ENCODE measurements around the gene HABP4.
A peak's percentile ranks its signal among the peaks of the same experiment; 100 is the strongest.

The HABP4 gene

DNA sequence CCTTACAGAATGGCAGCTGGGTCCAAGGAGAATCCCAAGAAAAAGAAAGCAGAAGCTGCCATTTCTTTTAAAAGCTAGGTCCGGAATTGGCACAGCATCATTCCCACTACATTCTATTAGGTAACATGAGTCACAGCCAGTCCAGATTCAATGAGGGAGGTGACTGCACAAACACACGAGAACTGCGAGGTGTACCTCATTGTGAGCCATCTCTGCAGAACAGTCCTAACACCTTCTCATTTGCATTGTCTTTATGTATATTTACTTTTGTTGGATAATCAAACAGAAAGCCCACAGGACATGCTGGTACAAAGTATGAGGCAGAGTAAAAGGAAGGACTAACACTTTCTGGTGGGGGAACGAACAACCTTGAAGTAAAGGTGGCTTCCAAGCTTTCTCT is 14.6 kb upstream of the HABP4 start:
- DNase-seq: no peak

DNA sequence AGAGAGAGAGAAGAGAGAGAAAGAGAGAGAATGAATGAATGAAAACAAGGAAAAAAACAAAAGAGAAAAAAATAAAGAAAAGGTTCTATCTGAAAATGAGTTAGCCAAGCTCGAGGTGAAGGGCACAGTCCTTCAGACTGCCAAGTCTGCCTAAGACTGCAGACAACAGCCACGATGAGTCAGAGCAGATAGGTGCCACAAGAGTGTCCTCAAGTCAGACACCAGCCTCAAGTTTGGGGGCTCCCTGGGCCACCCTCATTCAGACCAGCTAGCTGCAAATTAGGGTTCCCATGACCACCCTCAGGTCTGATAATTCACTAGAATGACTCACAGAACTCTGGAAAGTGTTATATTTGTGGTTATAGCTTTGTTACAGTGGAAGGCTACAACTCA is 13.9 kb upstream of the HABP4 start:
- DNase-seq: no peak

DNA sequence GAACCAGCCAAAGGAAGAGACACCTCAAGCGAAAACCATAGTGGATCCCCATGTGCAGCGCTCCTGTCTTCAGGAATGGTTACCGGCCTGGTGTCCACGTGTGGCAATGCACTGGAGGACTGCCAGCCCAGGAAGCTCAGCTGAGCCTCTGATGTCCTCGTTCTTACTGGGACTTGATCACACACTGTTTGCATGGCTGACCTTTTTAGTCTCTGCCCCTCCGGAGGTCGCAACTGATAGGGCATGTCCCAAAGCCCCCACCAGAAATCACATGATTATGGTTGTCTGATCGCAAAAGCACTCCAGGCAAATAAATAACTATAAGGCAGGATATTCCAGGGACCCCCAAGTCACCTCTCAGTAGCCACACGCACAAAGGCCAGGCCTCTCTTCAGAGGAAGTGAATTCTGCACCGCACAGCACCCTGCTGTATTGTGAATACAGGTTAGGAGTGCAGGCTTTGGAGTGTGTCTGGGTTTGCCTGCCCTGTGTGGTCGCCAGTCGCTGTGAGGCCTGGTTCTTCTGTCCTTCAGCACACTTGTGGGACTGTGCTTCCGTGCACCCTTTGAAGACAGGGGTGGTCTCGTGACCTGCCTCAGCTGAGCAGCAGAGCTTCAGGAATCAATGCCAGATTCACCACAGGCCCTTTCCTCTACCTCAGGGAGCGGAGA is 13.4 kb upstream of the HABP4 start:
- DNase-seq: no peak

DNA sequence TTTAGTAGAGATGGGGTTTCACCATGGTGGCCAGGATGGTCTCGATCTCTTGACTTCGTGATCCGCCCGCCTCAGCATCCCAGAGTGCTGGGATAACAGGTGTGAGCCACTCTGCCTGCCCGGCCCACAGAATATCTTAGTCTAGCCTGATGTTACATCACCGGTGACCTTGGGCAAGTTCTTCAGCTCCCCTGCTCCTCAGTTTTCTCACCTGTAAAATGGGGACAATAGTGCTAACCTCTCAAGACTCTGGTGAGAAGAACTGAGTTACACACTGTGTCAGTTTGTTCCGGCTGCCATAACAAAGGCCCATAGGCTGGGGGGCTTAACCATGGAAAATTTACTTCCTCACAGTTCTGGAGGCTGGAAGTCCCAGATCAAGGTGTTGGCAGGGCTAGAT is 12.5 kb upstream of the HABP4 start:
- DNase-seq: no peak

DNA sequence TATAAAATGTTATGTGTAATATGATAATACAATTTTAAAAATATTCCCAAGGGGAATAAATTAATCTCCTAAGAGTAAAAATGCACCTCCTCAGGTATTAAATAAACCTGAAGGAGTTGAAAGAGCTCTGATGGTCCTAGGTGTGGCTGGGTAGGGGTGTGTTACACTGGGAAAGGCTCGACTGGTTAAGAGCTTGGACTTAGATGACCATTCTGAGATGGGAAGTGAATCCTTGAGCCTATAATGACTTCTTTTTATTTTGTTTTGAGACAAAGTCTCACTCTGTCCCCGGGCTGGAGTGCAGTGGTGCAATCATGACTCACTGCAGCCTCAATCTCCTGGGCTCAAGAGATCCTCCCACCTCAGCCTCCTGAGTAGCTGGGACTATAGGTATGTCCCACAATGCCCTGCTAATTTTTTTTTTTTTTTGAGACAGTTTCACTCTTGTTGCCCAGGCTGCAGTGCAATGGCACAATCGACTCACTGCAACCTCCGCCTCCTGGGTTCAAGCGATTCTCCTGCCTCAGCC is 9.2 kb upstream of the HABP4 start:
- no peak for DNase-seq

DNA sequence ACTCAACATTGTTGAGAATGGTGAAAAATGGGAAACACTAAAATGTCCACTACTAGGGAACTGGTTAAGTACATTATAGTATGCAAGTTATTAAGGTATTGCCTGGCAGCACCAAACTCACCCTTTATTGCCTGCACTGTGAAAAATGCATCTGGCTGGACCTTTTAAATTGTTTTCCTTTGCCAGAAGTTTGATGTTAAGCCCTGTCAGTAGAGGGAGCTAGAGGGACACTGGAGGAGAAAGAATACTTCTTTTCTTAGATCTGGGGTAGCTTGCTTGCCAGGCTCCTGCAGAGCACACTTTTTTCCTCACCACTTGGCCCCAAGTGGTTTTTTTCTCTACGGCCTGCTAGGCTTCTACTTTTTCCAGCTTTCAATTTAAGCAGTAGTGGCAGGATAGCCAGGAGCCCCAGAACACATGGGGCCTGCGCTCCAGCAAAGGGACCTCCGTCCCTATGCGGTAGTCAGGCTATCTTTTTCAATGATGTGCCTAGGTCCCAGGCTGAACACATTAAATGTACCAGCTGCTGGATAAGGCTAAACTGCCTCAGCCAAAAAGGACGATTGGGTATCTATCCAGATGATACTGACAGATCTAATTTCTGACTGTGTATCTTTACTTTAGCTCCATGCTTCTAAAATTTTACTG is 8.0 kb upstream of the HABP4 start:
- peak; percentile 72 to 84 (median 74) for DNase-seq

DNA sequence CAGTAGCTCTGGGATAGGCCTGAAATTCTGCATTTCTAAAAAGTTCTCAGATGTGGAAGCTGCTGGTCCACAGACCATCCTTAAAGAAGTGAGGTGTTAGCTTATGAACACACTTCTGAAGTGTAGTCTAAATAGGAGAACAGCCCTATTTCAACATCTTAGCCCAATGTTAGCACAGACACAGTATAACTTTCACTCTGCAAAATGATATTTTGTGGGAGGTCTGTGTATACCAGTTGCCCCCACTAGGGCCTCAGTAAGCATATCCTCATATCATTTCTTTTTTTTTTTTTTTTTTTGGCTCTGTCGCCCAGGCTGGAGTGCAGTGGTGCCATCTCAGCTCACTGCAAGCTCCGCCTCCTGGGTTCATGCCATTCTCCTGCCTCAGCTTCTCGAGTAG is 7.5 kb upstream of the HABP4 start:
- peak in 3 of 4 experiments; percentile 10 to 48 (median 10) for DNase-seq

DNA sequence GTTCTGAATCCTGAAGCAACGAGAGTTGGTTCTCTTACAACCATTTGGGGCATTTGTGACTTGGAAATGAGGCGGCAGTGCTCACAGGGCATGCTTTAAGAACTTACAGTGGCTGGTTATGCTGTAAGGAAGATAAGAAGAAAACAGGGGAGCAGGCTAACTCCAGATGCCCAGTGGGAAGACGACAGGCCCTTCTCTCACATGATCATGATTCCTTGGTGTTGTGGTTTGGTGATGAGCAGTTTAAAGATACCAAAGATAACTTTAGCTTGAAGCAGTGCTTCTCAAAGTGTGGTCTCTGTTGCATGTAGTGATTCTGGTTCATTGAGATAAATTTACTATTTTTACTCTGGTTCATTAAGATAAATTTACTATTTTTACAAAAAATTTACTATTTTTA is 2.6 kb upstream of the HABP4 start:
- DNase-seq: no peak

DNA sequence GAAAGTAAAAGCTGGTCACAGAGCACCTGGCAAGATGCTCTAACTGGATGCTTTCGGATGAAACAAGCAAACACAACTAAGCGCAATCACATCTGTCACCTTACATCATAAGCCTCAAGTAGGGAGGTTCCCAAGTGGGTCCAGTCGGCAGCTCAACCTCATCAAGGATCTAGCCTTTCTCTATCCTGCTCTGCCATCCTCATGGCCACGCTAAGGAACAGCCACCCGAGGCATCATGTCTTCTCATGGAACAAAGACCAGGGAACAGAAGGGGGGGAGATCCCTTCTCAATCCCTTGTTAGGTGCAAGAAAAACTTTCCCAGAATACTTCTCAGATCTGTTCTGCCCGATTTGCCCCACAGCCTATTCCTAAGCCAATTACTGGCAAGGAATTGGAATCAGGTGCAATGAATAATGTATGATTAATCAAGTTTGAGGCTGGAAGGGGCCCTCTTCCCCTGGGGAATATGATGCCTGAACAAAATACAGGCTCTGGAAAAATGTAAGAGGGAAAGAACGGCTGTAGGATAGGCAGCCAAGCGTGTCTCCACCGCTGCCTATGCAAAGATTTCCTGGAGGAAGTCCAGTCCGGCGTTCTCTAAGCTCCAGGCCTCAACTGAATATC is 1.3 kb upstream of the HABP4 start:
- DNase-seq: no peak

DNA sequence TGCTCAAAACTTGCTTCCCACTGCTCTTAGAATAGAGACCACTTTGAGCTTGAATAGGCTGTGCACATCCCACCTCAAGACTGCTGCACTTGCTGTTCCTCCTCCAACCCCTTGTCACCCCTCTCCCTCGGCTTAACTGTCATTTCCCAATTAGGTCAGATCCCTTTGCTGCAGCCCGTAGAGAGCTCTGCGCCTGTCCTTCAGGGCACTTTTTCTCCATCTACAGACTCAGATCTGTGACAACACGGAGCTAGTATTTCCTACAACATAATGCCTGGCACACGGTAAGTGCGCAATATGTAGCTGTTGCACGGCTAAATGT is 485 bp upstream of the HABP4 start:
- DNase-seq: no peak

DNA sequence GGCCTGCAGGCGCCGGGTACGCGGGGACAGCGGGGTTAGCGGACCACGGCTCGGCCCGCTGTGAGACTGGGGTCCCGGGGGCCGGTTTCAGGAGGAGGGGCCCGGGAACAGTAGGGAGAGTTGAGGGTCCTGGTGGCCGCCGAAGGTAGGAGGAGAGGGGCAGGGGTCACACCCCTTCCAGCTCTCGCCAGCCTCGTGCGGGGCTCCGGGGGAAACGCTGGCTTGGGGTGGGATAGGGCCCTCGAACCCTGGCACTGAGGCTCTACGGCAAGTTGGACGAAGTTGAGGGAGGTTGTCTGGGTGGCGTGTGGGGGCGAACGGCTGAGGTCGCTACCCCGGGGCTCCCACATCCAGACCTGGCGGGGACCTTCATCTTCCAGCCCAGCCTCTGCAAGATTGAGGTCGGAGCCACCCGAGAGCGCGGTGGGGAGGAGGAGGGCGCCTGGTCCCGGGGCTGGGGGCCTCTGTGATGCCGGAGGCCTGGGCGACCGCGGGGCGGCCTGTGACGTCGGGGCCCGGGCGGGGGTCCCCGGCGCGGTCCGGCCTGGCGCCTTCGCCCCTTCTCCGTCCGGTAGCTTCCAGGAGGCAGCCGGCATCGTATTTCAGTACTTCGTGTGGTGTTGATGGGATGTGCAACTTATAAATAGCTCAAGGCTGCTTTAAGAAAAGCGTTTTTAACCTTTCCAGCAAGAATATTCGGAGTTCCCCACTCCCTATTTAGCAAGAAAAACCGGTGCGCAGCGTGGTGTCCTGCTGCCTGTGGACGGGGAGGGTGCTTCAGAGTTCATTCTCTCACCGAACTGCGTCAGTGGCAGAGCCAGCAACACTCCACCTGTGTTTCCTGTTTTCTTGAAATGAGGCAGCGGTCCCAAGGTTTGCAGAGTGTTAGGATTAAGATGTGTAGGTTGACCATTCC is 902 bp downstream of the HABP4 start:
- DNase-seq: peak in 3 of 4 experiments; percentile 14 to 27 (median 20)

DNA sequence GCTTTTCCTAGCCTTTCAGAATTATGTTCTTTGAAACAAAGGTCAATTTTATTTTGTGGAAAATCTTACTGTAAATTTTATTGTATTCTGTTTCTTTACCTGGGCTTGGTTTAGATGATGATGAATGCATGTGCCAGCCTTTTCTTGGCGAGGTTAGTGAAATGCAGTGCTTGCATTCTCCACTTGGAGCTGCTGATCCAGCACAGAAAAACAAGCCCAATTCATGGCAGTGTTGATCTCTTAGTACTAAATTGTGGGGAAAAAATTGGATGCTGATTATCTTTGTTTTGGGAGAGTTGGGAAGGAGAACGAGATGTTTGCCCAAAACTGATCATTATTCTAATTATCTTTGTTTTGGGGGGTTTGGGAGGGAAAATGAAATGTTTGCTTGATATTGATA is 3.7 kb downstream of the HABP4 start:
- DNase-seq: peak in 1 of 4 experiments; percentile 8

DNA sequence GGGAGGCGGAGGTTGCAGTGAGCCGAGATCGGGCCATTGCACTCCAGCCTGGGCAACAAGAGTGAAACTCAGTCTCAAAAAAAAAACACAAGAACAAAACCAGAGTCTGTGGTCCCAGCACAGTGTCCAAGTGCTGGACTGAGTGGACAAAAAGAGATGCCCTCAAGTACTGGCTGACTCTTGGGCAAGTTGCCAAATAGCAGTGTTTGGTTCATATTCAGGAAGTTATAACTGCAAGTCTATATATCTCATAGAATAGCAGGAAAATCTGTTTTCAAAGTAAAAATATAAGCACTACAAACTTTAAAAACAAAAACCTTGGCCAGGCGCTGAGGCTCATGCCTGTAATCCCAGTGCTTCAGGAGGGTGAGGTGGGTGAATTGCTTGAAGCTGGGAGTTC is 7.3 kb downstream of the HABP4 start:
- DNase-seq: peak; percentile 13 to 51 (median 34)

DNA sequence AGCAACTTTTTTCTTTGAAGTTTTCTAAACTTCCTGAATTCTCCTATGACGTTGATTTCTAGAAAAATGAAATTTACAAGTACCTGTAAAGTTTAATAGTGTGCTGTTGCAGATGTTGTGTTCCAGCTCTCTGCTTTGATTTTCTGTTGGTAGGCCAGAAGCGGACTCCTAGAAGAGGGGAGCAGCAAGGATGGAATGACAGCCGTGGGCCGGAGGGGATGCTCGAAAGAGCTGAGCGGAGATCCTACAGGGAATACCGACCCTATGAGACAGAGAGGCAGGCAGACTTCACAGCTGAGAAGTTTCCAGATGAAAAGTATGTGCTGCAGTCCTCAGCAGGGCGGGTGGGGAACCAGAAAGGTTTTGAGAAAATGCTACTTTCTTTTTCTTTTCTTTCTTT is 8.3 kb downstream of the HABP4 start:
- no peak for DNase-seq

DNA sequence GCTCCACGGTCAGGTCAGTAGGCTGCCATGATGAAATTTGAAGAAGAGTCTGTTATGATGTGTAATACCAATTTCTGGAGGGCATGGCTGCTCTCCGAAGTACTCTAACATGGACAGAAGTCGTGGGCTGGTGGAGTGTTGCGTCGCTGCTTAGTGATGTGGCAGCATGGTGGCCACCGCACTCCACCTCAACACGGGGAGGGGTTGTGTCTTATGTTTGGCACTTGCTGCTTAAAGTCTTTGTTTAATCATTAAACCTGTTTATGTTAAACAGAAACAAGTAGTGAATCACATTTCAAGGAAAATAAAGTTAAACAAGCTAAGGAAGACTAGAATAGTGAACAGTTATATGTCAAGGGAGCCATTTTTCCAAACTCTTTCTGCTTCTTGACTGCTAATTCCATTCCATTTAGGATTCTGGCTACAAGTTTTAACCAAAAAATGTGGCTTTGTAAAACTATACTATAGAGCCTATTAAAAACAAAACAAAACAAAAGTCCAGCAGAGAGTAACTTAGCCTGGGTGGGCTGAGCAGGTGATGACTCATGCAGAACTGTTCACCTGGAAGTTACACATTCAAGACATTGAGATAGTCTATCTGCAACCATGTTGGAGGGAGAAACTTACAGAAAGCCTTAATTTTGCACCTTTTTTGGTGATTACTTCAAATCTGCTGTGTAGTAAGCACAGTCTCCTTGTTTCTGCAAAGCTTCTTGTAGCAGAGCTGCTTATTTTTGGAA is 9.5 kb downstream of the HABP4 start:
- DNase-seq: no peak

DNA sequence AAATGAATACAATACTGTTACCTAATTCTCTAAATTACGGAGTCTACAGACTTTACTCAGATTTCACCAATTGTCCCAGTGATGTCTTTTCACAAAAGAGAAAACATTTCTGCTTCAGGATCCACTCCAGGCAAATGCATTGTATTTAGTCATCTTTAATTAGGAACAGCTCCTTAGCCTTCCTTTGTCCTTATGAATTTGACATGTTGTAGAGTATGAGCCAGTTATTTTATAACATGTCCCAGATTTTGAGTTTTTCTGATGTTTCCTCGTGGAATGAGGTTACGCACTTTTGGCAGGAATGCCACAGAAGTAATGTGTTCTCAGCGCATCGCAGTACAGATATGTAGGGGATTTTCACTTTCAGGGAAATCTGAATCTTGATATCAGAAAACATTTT is 10.5 kb downstream of the HABP4 start:
- DNase-seq: no peak

DNA sequence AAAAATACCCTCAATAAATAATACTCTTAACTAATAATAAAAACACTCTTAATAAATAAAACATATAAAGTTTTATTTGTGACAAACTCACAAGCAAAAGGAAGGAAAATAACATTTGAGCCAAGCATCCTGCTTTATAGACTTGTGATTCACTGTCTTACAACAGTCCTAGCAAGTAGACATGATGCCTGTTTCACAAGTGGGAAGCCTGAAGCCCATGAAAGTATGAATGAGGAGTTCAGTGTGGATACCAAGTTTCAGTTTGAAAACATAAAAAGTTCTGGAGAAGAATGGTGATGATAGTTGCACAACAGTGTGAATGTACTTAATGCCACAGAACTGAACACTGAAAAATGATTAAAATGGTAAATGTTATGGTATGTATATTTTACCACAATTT is 10.9 kb downstream of the HABP4 start:
- no peak for DNase-seq

DNA sequence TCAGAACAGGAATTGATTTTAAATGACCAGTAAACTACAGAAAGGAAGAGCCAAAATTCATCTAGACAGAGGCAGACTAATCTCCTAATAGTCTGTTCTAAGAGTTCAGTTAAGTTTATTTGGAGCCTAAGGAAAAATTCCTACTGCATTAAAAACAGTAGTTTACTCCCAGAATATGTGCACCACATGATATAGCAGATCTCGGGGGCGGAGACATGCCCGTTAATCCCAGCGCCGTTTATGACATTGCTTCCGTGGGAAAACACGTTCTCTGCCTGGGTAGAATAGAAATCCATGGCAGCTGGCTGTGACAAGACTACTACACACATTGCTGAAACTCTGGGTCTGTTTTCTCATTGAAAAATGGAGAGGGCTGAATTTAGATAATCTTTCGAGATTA is 11.4 kb downstream of the HABP4 start:
- no peak for DNase-seq

DNA sequence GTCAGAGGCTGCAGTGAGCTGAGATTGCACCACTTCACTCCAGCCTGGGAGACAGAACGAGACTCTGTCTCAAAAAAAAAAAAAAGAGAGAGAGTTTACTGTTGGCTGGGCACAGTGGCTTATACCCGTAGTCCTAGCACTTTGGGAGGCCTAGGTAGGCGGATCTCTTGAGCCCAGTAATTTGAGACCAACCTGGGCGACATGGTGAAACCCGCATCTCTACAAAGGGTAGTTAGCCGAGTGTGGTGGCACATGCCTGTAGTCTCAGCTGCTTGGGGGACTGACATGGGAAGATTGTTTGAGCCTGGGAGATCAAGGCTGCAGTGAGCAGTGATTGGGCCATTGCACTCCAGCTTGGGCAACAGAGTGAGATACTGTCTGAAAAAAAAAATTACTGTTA is 12.6 kb downstream of the HABP4 start:
- no peak for DNase-seq

DNA sequence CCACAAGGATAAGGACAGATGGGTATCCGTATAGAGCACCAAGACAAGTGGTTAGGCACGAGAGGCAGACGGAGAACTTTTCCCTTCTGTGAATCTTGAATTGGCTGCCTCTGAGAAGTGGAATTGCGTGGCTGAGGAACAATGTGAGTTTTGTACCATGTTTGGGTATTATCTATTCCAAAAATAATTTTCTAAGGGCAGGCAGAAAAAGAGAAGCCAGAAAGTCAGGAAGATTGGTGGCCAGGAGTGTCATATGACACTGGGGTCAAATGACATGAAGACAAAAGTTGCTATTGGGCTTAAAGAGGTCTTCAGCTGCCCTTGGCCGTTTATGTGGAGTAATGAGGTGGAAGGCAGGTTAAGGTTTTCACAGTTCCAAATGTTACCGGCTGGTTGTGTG is 14.5 kb downstream of the HABP4 start:
- DNase-seq: no peak

DNA sequence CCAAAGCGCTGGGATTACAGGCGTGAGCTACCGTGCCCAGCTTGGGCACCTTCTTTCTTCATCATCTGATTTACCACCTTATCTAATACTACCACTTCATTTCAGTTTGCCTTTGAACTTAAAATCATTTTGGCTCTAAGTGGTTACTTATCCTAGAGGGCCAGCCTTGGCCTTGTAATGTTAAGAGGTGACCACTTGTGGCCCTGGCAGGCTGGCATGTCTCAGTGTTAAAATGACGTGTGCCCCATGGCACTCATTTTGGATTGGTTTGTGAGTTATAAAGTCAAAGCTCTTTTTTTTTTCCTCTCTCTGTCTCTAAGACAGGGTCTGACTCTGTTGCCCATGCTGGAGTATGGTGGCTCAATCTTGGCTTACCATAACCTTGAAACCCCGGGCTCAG is 17.8 kb downstream of the HABP4 start:
- no peak for DNase-seq

DNA sequence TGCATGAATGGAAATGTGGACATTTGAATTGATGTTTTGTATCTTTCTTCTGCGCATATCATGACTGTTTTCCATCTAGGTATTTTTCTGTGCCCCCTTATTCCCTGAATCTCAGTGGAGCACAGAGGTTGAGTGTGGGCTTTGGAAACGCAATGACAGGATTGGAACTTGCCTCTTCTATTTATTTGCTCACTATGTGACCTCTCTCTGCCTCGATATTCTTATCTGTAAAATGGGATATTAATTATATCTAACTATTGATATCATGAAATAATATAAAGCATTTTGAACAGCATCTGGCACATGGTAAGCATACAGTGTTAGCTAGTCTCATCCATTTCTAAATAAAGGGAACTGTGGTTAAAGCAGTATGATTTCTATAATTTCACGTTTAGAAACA is 26.0 kb downstream of the HABP4 start:
- DNase-seq: no peak

All from suppressor macrophage (primary cell).